GM19035 (cell line): ENCODE measurements around the gene ARMCX5.

Experiments
- ATAC-seq: cut with Tn5 transposase; IDR thresholded peaks from one replicate; pipeline ENCODE4 v1.9.1; 2021; ENCODE audit not compliant: unreplicated experiment

ARMCX5 gene

GRCh38 chrX:102599084-102599950, at the start of gene ARMCX5:
Gene ARMCX5 (plus strand): TSS chrX:102599515. CDS start chrX:102602142, 2,627 bp downstream.
- ATAC-seq, result peak; percentile 81

DNA sequence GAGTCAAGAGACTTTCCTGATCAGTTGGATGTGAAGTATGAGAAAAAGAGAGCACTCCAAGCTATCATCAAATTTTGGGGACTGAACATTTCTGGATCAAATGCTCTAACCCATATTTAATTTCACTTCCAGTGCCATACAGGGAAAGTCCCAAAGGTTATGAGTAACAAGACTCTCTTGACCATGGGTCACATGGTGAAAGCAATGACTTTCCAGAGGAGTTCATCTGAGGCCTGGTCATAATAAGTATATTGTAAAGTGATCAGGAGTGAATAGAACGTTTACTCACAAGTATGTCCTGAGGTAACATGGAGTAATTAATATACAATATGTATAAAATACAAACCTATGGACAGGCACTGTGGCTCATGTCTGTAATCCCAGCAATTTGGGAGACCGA, 40.7 kb upstream of the ARMCX5 start:
- ATAC-seq, result no peak

- no peak for ATAC-seq
Measured at GRCh38 chrX:102560423-102561068, 38.8 kb upstream of the ARMCX5 start.

- no peak for ATAC-seq
Measured at GRCh38 chrX:102580891-102581290, 18.4 kb upstream of the ARMCX5 start.

- no peak for ATAC-seq
Measured at GRCh38 chrX:102593367-102593766, 5.9 kb upstream of the ARMCX5 start.

- peak; percentile 11 for ATAC-seq
Measured at GRCh38 chrX:102599951-102600579, 750 bp downstream of the ARMCX5 start.

- ATAC-seq, result no peak
Measured at GRCh38 chrX:102604327-102604726, 5.0 kb downstream of the ARMCX5 start.

GRCh38 chrX:102606115-102606514, 6.8 kb downstream of the ARMCX5 start:
- ATAC-seq, result no peak

GRCh38 chrX:102610905-102611304, 11.6 kb downstream of the ARMCX5 start:
- no peak for ATAC-seq

DNA sequence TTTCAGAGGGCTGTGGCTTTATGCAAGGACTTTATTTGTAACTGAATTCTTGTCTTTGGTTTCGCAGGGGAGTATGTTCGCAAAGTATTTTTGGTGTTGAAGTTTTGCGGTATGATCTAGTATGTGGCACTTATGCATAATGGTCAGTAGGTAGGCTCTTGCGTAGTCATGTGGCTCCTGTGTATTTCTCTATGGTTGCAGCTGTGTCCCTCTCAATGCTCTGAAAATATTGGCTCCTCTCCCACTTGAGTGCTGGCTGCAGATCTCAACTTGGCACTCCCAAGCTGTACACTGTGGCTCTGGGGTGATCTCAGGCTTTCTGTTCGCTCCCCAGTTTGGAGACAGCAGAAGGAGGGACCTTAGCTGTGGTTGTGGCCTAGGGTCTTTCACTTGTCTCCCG, 24.8 kb downstream of the ARMCX5 start:
- ATAC-seq, result no peak

DNA sequence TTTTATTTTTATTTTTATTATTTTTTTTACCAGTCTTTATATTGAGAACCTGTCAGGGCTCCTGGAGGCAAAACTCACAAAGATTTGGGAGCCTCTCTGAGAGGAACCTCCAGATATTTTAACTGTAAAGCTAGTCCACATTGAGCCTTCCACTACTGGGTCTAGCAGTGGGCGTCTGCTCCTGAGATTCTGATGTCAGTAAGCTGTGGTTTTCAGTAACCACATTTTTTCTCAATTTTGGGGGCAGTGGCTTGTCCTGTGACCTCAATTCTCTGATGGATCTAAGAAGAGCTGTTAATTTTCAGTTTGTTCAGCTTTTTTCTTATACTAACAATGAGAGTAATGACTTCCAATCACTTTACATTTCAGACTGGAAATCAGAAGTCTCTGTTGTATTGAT, 28.3 kb downstream of the ARMCX5 start:
- no peak for ATAC-seq

- ATAC-seq, result no peak
Measured at GRCh38 chrX:102637561-102637960, 38.2 kb downstream of the ARMCX5 start.

GRCh38 chrX:102650903-102651241, 51.6 kb downstream of the ARMCX5 start:
- ATAC-seq, result no peak

GRCh38 chrX:102651242-102652011, 52.1 kb downstream of the ARMCX5 start, which contains the start of gene GPRASP1:
Gene GPRASP1 (plus strand): TSS chrX:102651483. CDS start chrX:102653914, 2,431 bp downstream.
- no peak for ATAC-seq

DNA sequence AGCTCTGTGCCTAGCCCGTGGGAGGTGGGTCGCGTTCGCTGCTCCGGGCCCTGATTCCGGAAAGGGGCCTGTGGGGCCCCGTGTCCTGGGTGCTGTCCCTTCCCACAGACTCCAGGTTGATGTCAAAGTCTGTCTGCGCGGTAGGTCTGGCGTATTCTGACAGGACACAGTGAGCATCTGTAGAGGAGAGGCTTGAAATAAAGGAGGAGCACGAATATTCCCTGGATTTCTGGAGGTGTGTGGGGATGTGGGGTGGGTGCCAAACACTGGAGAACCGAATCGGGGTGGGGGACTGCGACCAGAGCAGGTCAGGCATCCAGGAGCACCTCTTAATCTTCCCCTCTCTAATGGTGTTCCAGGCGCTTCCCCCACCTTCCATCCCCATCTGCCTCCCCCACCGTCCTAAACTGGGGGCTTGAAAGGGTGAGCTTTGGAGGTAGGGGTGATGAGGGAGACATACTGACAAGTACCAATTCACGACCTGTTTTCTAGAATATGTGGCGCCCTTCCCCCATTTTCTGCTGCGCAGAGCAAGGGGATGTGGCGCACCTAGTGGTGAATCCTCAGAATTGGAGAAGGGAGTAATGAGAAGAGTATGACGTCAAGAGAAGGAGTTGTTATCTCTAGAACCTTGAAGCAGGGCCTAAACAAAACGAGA, 52.8 kb downstream of the ARMCX5 start:
- ATAC-seq, result no peak
